Measurements from ENCODE around the gene IL33.

IL33 gene

DNA sequence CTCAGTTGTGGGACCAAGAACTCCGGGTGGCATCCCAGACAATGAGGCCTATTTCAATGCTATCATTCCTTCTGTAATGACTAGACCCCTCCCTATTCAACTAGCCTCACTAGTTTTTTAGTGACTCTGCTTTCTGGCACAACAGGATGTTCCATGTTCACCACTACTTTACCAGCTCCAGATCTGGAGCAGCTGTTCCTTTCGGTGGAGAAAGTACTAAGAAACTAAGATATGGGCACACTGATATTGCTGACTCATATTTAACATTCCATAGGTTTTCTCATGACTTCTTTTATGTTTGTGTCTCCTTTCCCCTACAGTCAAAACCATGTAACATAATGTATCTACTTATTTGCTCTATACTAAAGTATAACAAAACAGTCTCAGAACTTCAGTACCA lies 24.1 kb downstream of the IL33 start:
- no peak overlapping the region for H3K4me3 ChIP-seq (ENCODE audit: low read depth, low read length)
- TF ChIP-seq, protein P1, sequence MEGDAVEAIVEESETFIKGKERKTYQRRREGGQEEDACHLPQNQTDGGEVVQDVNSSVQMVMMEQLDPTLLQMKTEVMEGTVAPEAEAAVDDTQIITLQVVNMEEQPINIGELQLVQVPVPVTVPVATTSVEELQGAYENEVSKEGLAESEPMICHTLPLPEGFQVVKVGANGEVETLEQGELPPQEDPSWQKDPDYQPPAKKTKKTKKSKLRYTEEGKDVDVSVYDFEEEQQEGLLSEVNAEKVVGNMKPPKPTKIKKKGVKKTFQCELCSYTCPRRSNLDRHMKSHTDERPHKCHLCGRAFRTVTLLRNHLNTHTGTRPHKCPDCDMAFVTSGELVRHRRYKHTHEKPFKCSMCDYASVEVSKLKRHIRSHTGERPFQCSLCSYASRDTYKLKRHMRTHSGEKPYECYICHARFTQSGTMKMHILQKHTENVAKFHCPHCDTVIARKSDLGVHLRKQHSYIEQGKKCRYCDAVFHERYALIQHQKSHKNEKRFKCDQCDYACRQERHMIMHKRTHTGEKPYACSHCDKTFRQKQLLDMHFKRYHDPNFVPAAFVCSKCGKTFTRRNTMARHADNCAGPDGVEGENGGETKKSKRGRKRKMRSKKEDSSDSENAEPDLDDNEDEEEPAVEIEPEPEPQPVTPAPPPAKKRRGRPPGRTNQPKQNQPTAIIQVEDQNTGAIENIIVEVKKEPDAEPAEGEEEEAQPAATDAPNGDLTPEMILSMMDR (IDR thresholded peaks at IDR 0.05; ENCODE audit: low read depth, low read length) = no peak

DNA sequence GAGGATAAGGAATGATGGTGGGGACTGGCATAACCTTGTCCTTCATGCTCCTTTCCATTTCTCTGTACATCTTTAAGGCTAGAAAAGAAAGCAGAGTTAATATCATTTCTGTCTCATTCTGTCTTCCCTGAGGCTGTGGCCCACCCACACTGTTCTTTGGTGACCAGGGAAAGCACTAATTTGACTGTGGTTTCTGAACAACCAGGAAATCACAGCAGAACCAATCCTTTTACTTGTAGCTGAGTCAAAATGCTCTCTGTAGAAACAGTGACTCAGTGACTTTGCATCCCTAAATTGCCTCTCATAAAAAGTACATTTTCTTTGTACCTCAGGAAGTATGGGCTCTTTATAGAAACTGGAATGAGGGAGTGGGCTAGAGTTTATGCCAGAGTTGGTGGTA lies 28.1 kb downstream of the IL33 start:
- TF ChIP-seq, protein P1 (IDR thresholded peaks at IDR 0.05; ENCODE audit: low read depth, low read length) = no peak
- no peak overlapping the region for H3K4me3 ChIP-seq (ENCODE audit: low read depth, low read length)

DNA sequence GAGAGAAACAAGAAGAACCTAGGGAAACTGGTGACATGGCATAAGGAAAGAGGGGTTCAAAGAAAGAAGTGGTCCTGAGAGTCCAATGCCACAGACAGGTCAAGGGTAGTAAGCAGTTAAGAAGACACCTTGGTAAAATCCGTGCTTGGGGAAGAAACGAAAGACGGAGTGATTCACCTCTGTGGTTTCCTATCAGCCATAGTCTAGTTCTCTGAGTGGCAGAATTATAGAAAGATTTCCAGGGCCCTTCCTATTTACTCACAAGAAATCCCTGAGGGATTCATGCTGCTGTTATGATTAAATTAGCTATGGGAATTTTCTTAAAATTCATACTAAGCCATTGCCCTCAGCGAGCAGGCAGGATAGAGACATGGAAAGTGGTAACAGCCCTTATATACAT lies 31.7 kb downstream of the IL33 start:
- no peak overlapping the region for H3K4me3 ChIP-seq (ENCODE audit: low read depth, low read length)
- TF ChIP-seq, protein P1 (IDR thresholded peaks at IDR 0.05; ENCODE audit: low read depth, low read length) = no peak

DNA sequence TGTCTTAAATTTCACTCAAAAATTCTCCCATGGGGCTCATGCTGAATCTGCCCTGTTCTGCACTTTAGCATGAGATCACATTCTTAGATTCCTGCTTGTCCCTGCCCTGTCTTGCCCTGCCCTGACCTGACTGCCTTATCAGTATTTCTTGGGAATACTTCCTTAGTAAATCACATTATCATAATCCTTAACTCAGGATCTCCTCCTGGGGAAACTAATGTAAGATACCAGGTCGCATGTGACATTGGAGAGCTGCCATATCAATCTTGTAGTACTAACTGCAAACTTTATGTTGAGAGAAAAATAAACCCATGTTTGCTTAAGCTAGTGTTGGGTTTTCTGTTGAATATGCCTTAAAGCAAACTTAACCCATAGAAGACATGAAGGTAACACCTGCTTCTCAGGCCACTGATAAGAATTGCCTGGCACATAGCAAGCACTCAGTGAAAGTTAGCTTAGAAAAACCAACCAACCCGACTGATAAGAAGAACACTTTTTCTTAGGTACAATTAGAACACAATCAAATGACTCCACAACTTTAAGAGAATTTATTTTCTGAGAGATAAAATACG lies 53.3 kb downstream of the IL33 start:
- TF ChIP-seq, protein P1 (IDR thresholded peaks at IDR 0.05; ENCODE audit: low read depth, low read length) = no peak
- no peak overlapping the region for H3K4me3 ChIP-seq (ENCODE audit: low read depth, low read length)

DNA sequence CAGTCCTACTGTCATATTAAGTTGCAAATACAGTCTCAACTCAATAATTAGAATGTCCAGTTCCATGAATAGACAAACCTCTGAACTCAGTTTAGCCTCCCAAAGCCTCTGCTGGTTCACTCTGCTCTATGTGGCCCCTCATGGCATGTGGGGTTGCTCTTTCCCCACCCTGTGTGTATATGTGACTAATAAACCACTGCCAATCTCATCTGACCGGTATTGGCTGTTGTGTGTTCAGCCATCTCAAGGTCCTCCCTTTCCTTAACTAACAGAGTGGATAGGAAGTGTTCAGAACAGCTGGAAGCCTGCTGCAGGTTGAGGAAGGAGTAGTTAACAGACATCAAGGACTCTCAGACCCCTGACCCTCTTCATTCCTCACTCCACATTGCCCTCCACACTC lies 55.3 kb downstream of the IL33 start:
- TF ChIP-seq, protein P1 (IDR thresholded peaks at IDR 0.05; ENCODE audit: low read depth, low read length) = no peak
- H3K4me3 ChIP-seq (ENCODE audit: low read depth, low read length) = no peak overlapping the region

DNA sequence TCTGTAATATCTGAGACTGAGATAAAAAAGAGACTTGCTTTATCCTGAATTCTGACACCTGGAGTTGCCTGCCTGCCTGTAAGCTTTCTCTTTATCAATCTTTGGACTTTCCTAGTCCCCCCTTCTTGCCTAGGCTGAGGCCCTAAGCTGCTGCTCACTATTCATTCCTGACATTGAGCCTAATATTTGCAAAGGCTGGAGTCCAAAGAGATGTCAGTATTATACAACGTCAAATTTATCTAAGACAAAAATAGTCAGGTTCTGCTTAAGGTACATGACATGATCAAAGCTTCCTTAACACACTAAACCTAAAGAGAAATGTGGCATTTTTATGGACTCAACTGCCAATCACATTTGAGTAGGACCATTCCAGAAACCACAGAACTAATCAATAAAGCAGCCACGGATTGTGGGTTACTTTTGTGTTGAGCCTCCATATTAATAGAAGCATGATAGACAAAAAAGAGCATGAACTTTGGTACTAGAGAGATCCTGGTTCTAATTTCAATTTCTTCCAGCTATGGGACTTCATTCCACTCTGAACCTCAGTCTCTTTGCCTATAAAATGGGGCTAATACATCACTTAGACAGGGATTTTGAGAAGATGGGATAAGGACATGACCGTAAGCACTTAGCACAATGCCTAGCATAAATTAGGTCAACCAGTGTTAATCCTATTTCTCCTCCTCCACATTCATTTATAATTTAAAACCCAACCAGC lies 56.1 kb downstream of the IL33 start:
- no peak overlapping the region for H3K4me3 ChIP-seq (ENCODE audit: low read depth, low read length)
- TF ChIP-seq, protein P1 (IDR thresholded peaks at IDR 0.05; ENCODE audit: low read depth, low read length) = no peak

DNA sequence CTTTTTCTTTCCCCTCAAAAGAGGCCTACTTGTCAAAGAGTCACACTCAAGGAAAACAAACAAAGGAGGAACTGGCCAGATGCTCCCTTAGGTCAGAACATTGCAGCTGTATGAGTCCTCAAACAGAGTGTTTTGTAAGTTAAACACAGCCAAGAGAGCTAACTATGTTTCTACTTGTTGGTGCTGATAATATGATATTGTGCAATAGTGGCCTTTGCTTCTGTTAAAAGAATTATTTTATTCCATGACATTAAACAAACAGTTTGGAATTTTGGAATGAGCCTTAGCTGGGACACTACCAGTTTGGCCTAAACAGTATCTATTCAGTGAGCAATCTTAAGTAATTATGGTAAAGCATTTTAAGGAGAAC lies 56.6 kb downstream of the IL33 start:
- no peak overlapping the region for H3K4me3 ChIP-seq (ENCODE audit: low read depth, low read length)

More for the DNA sequence above, 56.6 kb downstream of the IL33 start:
- TF ChIP-seq, protein P1 (IDR thresholded peaks at IDR 0.05; ENCODE audit: low read depth, low read length) = no peak

All from WI38 (cell line).